Sigmoid colon (tissue), 7 donors: ENCODE data around the gene FLNC. TPM values are rescaled to one million over a fixed set of nuclear protein-coding genes. Genes with fewer than 3 reads are reported as not detected.
A peak's percentile ranks its signal among the peaks of the same experiment; 100 is the strongest.

Source experiments
- DNase-seq: peaks from one replicate; pipeline ENCODE4 v3.0.0-alpha.2; 2019
- H3K27ac ChIP-seq, 4 donors: fragments of 200-600 bp; sonication (generic); one replicate each; pipeline ENCODE4 v1.5.1; 2016 to 2019; ENCODE audit warnings: mild to moderate bottlenecking in 1 of 4
- H3K27me3 ChIP-seq, 3 donors: fragments of 200-600 bp; sonication (generic); one replicate each; pipeline ENCODE4 v1.5.1; 2019; ENCODE audit warnings: mild to moderate bottlenecking in 1 of 3
- H3K36me3 ChIP-seq, 4 donors: fragments of 200-600 bp; sonication (generic); one replicate each; pipeline ENCODE4 v1.5.1; 2016 to 2019
- H3K4me1 ChIP-seq, 4 donors: fragments of 200-600 bp; sonication (generic); one replicate each; pipeline ENCODE4 v1.5.1; 2017 to 2019
- H3K4me3 ChIP-seq, 4 donors: fragments of 200-600 bp; sonication (generic); one replicate each; pipeline ENCODE4 v1.5.1; 2017 to 2019; ENCODE audit warnings: mild to moderate bottlenecking in 2 of 4, moderate library complexity in 1 of 4
- H3K9me3 ChIP-seq, 4 donors: fragments of 200-600 bp in 3 of 4; sonication (generic) in 3 of 4; one replicate each; pipeline versions ENCODE4 v1.5.1 to v1.6.1; 2013 to 2019
- CTCF ChIP-seq, 4 experiments: fragments of 450-650 bp in 3 of 4; fragments of 200-600 bp in 1 of 4; IDR thresholded peaks; one replicate each; pipeline ENCODE4 v1.5.1; 2016 to 2019; ENCODE audit warnings: antibody characterized with exemption in 4 of 4, mild to moderate bottlenecking in 3 of 4, moderate library complexity in 2 of 4
- EP300 ChIP-seq, 4 donors: sonication (generic); formaldehyde crosslinking; IDR thresholded peaks; one replicate each; pipeline ENCODE4 v1.6.1; 2017; ENCODE audit warnings: antibody characterized with exemption in 4 of 4
- POLR2A ChIP-seq, 2 donors: fragments of 450-650 bp; IDR thresholded peaks; one replicate each; pipeline ENCODE4 v1.6.1; 2016; ENCODE audit warnings: antibody characterized with exemption in 2 of 2, mild to moderate bottlenecking in 2 of 2, moderate library complexity in 2 of 2
- POLR2AphosphoS5 ChIP-seq, 4 donors: sonication (generic); formaldehyde crosslinking; IDR thresholded peaks; one replicate each; pipeline ENCODE4 v1.6.1; 2017; ENCODE audit warnings: antibody characterized with exemption in 4 of 4
- WGBS, 2 donors: extraction: QIAGEN DNeasy Blood & Tissue Kit; methylation state at CpG; one replicate each; pipeline ENCODE4 v1.1.7; 2013; 5-methylcytosine and 5-hydroxymethylcytosine counted together
- intact Hi-C: fragments of 100-400 bp; cut with DNase I; formaldehyde crosslinking; loops from one replicate; pipeline ENCODE4 v1.15.1; 2023
- polyA plus RNA-seq, 3 donors: library from polyadenylated mRNA; stranded (reverse); fragments of 200-250 nt; gene quantifications; one replicate each; pipeline ENCODE4 v1.2.3, GENCODE V29; 2013
- total RNA-seq, 4 donors: library from RNA; depleted of rRNA; stranded (reverse); fragments of >200 nt; gene quantifications; one replicate each; pipeline ENCODE4 v1.1.0, GENCODE V29; 2016
- donor health status: healthy with polysubstance abuse.
- donor health status: Bipolar disorder and iron deficiency.
- donor health status: healthy.

FLNC gene
- total and polyA plus RNA-seq, 7 donors = 0.69 to 489 (median 95.3) TPM

DNA sequence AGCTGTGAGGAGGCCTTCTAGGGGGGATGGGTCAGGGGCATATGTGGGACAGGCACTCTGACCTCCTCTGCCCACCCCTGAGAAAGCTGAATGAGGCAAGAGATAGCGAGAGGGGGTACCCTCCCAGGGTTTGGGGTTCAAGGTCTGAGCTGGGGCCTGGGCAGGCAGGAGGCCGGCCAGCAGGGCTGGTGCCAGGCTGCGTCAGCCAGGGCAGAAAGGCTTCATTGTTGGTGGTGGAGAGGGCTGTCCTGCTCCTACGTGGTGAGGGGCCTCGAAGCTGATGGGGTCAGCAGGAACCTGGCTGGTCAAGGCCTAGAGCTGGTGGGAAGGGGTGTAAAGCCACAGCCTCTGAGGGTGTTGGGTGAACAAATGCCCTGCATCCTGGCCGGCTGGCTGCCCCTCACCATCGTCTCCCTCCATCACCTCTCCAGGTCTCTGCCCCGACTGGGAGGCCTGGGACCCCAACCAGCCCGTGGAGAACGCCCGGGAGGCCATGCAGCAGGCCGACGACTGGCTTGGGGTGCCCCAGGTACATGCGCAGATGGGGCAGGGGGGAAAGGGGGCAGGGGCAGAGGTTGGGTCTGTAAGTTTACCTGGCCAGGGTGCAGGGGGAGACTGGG, 6.6 kb downstream of the FLNC start:
- DNase-seq = no peak
- H3K4me1 ChIP-seq = peaks cover 0 to 93% (median 67%) of the 10 kb centered on the region in 4 donors
- no peaks in the 10 kb centered on the region for H3K9me3 ChIP-seq
- WGBS, 2 donors = 92 to 93% methylated on average over 14 of the region's 14 CpGs
- intact Hi-C loops = no loop called here
- no peaks in the 10 kb centered on the region for H3K27me3 ChIP-seq
- peaks cover 33 to 69% (median 60%) of the 10 kb centered on the region in 4 donors for H3K36me3 ChIP-seq
- peak overlapping the region; percentile 95 to 99 (median 98) for H3K27ac ChIP-seq
- no peak overlapping the region for H3K4me3 ChIP-seq
- TF ChIP-seq POLR2AphosphoS5 (IDR thresholded peaks at IDR 0.05) = no peak
- TF ChIP-seq POLR2A (IDR thresholded peaks at IDR 0.05) = no peak
- no peak for TF ChIP-seq EP300 (IDR thresholded peaks at IDR 0.05)
- TF ChIP-seq CTCF (IDR thresholded peaks at IDR 0.05) = no peak

DNA sequence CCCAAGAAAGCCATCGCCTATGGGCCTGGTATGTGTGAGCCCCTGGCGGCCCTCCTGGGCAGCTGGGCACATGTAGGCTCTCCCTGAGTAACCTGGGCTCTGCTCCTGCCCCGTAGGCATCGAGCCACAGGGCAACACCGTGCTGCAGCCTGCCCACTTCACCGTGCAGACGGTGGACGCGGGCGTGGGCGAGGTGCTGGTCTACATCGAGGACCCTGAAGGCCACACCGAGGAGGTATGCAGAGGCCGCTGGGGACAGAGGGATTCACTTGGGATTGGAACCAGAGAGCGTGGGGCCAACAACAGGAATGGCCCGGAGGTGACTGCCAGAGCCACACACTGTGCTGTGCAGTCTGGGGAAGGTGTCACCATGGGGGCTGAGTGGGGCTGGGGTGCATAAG, 7.3 kb downstream of the FLNC start:
- no peak for DNase-seq
- Histone ChIP-seq H3K27ac (peak overlapping the region; percentile 95 to 99 (median 98)), H3K9me3 (no peaks in the 10 kb centered on the region), H3K27me3 (no peaks in the 10 kb centered on the region), H3K4me1 (peaks cover 0 to 89% (median 64%) of the 10 kb centered on the region in 4 donors), H3K36me3 (peaks cover 33 to 76% (median 67%) of the 10 kb centered on the region in 4 donors), H3K4me3 (no peak overlapping the region)
- intact Hi-C loops = no loop called here
- 94 to 96% methylated on average over 16 of the region's 16 CpGs for WGBS, 2 donors
- TF ChIP-seq EP300 (IDR thresholded peaks at IDR 0.05) = no peak
- no peak for TF ChIP-seq CTCF (IDR thresholded peaks at IDR 0.05)
- TF ChIP-seq POLR2AphosphoS5 (IDR thresholded peaks at IDR 0.05) = no peak
- TF ChIP-seq POLR2A (IDR thresholded peaks at IDR 0.05) = no peak

GRCh38 chr7:128838109-128838779, 8.0 kb downstream of the FLNC start:
- DNase-seq = no peak
- Histone ChIP-seq H3K27me3 (no peaks in the 10 kb centered on the region), H3K36me3 (peaks cover 35 to 83% (median 73%) of the 10 kb centered on the region in 4 donors), H3K9me3 (no peaks in the 10 kb centered on the region), H3K4me1 (peaks cover 0 to 82% (median 57%) of the 10 kb centered on the region in 4 donors), H3K27ac (peak overlapping the region; percentile 95 to 99 (median 98)), H3K4me3 (no peak overlapping the region)
- 92 to 93% methylated on average over 22 of the region's 22 CpGs for WGBS, 2 donors
- intact Hi-C loops = no loop called here
- TF ChIP-seq CTCF (IDR thresholded peaks at IDR 0.05) (no peak), POLR2AphosphoS5 (IDR thresholded peaks at IDR 0.05) (peak in 1 of 4 donors; percentile 21)

DNA sequence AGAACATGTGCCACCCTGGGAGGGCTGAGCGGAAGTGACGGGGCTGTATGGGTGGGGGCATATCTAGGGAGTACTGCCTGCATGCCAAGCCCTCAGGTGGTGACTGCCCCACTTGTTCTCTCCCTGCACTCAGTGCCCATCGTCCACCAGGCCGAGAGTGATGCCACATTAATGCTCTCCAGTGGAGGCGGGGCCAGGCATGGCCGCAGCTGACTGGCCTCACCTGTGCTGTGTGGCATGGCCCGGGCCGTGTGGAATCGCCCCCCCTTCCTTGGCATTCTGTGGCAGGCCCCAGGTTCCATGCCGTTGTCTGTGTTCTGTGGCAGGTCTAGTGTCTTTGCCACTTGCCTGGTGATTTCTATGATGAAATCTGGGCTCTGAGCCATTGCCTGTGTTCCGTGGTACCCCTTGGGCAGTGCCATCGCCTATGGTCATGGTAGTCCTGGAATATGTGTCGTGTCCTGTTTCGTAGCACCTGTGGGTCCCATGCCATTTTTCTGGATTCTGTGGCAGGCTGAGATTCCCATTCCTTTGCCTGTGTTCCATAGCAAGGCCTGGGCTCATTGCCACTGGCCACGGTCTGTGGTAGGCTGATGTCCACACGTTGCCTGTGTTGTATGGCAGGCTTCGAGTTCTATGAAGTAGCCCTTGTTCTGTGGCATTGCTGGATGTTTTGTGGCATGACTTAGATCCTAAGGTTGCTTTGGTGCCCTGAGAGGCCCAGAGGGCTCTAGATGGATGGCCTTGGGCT, 8.9 kb downstream of the FLNC start:
- no peaks in the 10 kb centered on the region for H3K9me3 ChIP-seq
- 90 to 93% methylated on average over 17 of the region's 17 CpGs for WGBS, 2 donors
- TF ChIP-seq CTCF (IDR thresholded peaks at IDR 0.05) (no peak), EP300 (IDR thresholded peaks at IDR 0.05) (no peak), POLR2A (IDR thresholded peaks at IDR 0.05) (no peak), POLR2AphosphoS5 (IDR thresholded peaks at IDR 0.05) (no peak)
- H3K27ac ChIP-seq = peak overlapping the region; percentile 95 to 99 (median 98)
- H3K36me3 ChIP-seq = peaks cover 44 to 92% (median 83%) of the 10 kb centered on the region in 4 donors
- no peaks in the 10 kb centered on the region for H3K27me3 ChIP-seq
- no peak overlapping the region for H3K4me3 ChIP-seq
- no peak for DNase-seq
- intact Hi-C loops = no loop called here
- H3K4me1 ChIP-seq = peaks cover 0 to 73% (median 48%) of the 10 kb centered on the region in 4 donors
